ENCODE results near the gene RAB11FIP4. TPM values are rescaled to one million over a fixed set of nuclear protein-coding genes. Genes with fewer than 3 reads are reported as not detected.

The RAB11FIP4 gene
- total RNA-seq, 1 donor from 2014 or later: 0.07 TPM

DNA sequence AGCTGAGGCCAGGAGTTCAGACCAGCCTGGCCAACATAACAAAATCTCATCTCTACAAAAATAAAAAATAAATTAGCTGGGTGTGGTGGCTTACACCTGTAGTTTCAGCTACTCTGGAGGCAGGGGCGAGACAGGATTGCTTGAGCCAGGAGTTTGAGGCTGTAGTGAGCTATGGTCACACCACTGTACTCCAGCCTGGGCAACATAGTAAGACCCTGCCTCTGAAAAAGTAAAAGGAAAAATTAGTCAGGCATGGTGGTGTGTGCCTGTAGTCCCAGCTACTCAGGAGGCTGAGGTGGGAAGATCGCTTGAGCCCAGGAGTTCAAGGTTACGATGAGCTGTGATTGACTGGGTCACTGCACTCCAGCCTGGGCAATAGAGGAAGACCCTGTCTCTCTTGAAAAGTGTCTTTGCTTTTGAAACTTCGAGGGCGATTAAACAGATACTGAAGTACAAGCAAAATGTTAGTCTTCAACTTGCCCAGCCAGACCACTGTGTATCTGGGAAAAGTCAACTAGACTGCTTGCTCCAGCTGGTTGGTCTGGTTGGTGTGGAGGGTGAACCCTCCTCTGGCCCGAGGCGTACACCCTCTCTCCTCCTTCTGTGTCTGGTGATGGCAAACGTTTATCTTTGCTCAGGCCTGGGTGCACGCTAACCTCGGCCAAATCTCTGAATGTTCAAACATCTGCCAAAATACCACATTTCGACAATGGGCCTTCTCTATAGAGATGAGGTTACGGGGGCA, 174.9 kb downstream of the RAB11FIP4 start:
- DNase-seq (ENCODE audit: low read depth, low spot score): no peak

DNA sequence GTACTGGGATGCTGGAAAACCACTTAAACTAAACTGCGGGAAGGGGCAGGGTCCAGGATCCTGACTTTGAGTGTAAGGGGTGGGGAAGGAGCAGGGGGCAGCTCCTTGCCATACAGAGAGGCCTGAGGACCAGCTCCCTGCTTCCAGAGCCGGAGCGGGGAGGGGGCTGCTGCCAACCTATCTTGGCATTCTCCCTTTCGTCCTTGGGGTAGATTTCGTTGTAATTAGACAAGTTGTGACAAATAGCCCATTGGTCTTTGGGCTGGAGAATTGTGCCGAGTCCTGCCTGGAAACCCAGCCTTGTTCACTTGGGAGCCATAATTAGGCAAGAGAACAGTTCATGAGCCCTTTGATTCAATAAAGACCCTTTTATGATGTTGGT, 175.5 kb downstream of the RAB11FIP4 start:
- no peak for DNase-seq (ENCODE audit: low read depth, low spot score)

DNA sequence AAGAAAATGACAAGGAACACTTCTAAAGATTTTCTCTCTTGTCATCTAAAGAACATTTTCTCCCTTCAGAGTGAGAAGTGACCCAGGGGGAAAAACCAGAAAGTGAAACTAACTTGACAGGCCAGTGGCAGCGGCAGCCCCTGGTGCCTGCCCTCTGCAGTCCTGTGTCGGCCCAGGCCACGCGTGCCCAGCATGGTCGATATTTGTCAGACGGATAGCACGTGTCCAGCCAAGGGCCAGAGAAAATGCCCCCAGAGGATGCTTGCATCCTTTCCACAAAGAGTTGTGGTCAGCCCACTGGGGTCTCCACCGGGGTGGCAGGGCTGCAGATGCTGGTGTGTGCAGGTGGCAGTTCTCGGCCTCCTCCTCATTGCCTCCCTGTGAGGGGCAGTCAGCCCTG, 176.6 kb downstream of the RAB11FIP4 start:
- DNase-seq (ENCODE audit: low read depth, low spot score): no peak

DNA sequence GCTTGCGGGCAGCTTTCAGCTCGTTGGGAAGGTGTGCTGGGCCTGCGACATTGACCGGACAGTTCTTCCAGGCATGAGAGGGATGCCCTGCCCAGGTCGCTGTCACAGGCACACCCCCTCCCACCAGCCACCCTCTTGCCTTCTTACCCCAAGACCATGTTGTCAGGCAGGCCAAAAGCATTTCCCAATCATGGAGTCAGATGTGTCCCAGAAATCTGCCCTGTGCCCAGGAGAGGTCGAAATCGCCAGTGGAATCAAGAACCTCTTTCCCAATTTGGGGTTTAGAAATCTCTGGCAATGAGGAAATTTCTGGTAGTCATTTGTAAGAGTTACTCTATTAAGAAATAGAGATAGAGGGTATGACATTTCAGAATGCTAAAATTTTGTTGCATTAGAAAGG, 177.1 kb downstream of the RAB11FIP4 start:
- no peak for DNase-seq (ENCODE audit: low read depth, low spot score)

DNA sequence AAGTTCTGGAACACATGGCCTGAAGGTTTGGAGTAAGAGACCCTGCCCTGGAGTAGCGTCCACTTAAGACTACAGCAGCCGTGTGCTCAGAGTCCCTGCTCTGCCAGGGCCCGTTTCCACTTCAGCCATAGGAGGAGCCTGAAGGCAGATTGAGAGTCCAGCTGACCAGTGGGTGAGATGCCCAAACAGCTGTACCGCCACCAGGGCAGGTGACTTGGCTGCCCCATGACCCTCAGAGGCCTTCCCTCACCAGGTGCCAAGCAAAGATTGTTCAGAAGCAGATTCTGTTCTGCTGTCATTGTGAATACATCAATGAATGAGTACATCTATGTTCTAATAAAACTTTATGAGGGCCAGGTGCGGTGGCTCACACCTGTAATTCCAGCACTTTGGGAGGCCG, 178.8 kb downstream of the RAB11FIP4 start:
- DNase-seq (ENCODE audit: low read depth, low spot score): no peak

DNA sequence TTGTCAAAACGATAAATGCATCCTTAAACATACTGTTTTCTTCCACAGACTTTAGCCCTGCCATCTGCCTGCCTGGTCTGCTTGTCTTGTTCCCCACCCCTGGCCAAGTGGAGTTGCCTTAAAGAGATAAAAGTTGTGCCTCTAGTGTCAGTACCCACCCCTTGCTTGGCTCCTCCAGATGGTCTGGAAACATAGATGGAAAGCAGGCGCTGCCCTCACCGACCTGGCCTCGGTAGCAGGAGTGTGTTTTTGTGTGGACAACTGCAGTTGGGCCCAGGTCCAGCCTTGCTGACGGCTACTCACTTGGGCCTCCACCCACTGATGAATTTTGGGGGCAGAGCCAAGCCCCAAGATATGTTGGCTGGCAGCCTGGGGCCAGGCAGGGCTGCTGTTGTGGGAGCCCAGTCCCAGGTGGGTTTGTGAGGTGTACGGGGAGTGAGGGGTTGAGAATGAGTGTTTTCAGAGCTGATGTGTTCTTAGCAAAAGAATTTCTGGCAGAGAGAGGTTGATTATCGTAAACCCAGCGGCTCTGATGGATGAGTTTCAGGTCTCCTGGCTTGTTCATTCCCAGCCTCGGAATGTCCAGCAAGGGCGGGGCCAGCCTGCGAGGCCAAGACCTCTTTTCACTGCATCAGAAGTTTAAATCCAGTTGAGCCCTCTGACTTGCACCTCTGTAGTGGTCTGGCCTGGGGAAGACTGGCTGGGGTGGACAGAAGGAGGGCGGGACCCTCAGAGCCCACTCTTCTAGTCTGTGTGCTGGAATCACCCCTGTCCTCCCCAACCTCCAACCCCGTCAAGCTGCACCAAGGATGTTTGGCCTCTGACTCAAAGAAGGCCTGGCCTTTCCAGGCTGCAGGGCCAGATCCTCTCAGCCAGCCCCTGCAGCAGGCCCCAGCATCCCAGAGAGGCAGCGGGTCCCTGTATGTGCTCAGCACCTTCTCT, 179.7 kb downstream of the RAB11FIP4 start:
- DNase-seq (ENCODE audit: low read depth, low spot score): no peak

DNA sequence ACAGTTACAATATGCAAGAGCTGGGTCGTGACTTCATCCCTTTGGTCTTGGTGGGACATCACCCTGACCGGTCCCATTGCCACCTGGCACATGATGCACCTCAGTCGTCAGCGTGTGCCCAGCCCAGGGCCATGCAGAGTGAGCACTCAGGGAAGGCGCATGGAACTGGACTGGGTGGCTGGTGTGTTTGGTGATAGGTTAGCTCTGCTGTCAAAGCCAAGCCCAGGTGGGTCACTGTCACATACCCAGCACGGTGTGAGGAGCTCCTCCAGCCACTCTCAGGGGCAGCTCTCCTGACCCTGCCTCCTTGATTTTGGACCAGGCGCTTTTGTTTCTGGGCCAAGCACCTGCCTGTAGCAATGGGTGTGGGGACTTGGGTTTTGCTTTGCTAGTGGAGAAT, 180.9 kb downstream of the RAB11FIP4 start:
- no peak for DNase-seq (ENCODE audit: low read depth, low spot score)

DNA sequence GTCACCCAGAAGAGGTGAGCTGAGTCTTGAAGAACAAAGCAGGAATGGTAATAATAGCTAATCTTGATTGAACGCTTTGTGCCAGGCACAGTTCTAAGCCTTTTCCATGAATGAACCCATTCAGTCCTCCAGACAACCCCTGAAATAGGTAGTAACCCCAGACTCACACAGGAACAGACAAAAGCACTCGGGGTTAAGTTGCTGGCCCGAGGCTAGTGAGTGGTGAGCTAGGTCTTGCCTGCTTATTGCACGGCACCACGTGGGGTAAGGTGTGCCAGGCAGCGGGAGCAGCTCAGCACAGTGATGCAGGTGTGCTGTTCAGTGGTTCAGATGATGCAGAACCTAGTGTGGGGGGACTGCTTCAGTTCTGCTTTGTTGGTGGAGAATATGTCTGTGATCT, 181.6 kb downstream of the RAB11FIP4 start:
- no peak for DNase-seq (ENCODE audit: low read depth, low spot score)

DNA sequence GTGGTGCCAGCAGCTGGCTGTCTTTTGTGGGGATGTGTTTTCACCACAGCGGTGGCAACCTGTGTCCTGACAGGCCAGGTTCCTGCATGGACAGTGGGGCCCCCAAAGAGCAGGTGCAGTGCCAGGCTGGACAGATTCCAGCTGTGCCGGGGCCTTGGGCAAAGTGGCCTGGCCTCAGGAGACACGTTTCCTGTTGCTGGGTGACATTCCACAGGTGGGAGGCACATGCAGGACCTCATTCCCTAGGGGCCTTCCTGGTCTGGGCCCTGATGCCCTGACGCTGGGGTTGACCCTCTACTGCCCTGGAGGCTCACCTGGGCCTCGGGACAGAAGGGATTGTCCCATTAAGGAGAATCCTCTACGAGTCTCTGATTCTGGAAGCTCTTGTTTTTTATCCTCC, 182.4 kb downstream of the RAB11FIP4 start:
- DNase-seq (ENCODE audit: low read depth, low spot score): no peak

DNA sequence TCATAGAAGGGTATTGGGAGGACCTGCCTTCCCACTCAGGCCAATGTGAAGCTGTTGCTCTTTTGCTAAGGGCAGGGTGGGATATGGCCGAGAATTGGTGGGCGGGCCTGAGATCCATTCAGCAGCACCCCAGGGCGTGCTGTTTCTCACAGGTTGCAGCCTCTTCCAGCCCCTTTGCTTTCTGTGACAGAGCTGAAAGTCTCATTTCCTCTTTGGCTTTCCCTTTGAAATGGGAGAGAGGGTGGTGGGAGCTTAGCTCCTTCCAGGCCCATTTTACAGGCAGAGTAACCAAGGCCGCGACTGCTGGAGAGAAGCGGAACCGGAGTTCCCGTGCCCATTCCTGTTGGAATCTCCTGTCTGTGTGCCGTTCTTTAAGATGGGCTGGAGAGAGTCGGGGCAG, 183.0 kb downstream of the RAB11FIP4 start:
- DNase-seq (ENCODE audit: low read depth, low spot score): no peak

DNA sequence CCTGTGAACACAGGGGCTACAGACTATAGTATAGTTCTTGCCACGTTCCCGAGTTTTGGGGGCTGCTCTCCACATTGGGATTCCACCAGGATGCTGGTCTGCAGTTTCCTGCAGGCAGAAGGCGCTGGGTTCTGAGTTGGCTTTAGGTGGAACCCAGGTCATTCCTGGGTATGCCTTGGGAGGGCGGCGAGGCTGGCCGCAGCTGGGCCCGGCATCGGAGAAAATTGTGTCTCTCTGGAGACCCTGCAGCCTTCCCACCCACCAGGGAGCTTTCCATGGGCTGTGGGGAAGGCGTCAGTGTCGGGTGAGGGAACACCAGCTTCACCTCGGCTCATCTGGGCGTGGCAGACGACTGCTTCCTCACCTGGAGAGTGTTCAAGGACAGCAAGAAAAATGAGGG, 183.6 kb downstream of the RAB11FIP4 start:
- no peak for DNase-seq (ENCODE audit: low read depth, low spot score)

DNA sequence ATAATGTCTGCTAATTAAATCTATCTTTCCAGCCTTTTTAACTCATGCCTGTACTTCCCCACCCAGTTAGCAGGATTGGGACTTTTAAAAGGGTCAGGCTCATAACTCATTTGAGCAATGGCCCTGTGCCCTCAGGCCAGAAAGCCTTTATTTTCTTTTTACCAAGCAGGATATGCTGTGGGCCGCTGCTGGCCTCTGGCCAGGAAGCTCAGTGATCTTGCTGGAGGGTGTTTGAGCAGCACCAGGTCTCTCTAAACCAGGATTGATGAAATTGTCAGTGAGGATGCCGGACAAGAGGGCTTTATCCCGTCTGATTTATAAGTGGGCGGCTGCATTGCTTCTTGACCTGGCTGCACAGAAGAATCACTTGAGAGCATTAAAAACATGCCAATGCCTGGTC, 187.8 kb downstream of the RAB11FIP4 start:
- DNase-seq (ENCODE audit: low read depth, low spot score): no peak

DNA sequence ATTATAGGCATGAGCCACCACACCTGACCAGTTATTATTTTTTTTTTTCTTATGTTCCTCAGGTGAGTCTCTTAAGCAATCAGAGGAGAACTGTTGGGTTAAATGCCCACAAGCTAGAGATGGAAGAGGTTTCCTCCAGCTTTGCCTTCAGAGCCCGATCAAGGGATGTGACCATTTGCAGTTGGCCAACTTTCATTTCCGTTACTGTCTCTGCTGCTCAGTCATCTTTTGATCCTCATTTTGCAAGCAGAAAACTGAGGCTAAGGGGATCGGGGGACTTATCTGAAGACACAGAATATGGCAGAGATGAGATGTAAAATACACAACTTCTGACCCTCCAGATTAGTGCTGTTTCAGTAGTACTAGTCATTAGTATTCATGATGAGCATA, 188.8 kb downstream of the RAB11FIP4 start:
- DNase-seq (ENCODE audit: low read depth, low spot score): no peak

DNA sequence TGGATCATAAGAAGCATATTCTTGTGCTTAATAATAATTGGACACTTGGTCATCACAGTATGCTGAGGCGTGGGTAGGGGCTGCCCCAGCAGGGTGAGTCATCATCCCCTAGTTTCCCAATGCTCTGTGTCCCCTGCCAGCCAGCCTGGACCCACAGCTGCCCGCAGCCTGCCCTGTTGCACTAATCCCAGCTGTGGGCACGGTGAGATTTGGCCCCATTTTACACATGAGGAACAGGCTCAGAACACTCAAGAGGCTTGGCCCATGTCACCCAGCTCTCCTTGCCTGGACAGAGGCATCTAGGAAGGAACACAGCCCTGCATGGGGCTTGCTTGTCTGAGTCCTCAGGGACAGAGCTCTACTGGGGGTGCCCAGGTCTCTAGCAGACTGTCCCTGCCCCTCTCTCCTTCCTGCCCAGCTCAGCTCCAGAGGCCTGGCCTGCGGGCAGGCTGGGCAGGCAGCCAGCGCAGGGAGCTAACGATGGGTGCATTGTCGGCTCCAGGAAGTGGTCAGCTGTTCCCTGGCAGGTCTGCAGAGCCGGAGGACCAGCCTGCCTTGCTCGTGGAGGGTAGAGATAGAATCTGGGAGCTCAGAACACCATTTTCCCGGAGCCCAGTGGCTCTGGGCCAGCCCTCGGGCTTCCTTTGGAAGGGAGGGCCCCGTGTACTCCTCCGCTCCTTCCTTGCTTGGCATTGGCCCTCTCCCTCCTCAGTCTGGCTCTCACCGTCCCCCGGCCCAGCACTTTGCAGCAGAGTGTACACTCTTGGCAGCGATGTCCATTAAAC, 189.4 kb downstream of the RAB11FIP4 start:
- DNase-seq (ENCODE audit: low read depth, low spot score): no peak

DNA sequence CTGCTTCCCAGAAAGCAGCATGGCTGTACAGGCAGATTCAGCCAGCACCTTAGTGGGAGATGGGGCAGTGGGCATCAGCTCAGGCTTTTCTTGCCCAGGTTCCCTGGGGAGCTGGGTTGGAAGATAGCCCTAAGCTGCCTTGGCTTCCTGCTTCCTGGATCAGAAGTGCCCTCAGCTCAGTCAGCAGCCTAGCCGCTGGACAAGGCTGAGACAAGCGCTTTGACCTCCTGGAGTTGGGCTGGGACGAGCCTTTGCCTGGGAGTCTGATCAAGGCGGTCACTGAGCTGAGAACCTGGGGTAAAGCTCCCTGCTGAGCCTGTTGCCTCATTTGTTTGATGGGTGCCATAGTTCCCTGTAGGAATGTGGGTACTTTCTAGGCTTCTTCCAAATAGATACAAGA, 190.0 kb downstream of the RAB11FIP4 start:
- no peak for DNase-seq (ENCODE audit: low read depth, low spot score)

DNA sequence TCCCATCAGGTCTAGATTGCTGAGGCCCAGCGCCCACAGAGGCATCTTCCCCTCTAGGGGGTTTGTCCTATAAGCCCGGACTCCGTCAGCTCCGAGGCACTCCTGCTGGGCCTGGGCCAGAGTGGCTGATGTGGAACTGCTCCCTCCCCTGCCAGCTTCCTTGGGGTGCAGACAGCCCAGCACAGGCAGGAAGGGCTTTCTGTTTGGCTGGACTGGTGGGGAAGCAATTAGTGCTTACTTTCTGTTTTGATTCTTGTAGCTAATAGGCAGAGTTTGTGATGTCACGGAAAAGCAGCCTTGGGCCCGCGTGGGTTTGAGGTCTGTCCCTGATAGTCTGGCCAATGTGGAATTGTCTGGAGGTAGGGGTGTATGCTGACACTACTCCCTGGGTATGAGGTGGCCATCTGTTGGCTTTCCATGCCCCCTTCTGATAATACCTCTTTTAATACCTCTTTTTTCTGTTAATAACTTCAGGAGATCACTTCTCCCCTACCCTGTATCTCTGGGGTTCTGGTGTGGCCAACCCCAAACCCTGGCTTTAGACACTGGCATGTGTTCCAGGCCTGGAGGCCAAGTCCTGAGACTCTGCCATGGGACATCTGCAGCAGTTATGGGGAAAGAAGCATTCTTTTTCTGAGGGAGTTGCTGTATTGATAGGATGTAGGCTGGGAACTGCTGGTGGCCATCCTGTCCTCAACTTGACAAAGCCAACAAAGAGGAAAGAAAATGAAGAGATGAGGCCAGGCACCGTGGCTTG, 190.9 kb downstream of the RAB11FIP4 start:
- no peak for DNase-seq (ENCODE audit: low read depth, low spot score)

DNA sequence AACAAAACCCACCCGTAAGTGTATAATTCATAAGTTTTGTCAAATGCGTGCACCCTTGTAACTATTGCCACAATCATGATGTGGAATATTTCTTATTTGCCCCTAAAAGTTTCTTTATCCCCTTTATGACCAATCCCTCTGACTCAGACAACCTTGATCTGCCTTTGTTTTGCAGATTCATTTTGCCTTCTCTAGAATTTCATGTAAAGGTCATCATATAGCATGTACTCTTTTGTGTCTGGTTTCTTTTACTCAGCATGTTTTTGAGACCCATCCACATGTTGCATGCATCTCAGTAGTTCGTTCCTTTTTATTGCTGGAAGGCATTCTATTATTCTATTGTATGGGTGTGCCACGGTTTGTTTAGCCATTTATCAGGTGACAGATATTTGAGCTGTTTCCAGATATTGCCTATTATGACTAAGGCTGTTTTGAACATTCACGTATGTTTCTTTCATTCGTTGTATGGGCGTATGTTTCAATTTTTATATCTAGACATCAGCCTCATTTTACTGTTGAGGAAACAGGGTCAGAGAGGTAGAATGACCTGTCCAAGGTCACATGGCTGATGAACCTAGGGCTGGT, 192.4 kb downstream of the RAB11FIP4 start:
- no peak for DNase-seq (ENCODE audit: low read depth, low spot score)

DNA sequence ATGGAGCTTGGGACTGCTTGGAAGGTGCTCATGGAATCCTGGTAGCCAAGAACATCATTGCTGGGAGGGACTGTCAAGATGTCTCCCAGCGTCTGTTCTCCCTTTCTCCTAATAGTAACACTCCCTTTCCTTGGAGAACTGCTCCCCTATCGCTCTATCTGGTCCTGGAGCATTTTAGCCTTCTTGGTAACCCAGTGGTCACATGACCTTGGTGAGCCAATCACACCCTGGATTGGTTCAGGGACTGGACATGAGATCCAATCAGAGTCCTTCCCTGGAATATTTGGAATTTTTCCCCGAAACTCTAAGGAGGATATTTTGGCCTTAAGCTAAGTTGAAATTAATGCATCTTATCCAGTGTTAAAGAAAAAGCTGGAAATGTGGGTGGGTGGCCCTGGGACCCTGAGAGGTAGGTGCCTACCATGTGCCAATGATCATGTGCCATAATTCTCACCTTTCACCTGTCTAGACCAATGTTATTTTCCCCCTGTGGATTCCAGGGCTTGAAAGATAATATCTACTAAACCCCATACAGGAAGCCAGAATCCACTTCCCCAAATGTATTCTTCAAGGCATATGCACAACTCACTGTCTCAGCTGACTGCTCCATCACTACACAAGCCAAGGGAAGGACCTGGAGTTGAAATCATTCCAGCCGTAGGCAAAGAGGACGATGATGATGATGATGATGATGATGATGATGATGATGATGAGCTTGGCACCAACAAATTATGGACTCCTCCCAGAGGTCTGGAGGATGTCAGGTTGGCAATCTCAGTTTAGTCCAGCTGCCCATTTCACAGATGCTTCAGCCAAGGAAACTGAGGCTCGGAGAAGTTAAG, 193.2 kb downstream of the RAB11FIP4 start:
- DNase-seq (ENCODE audit: low read depth, low spot score): no peak

DNA sequence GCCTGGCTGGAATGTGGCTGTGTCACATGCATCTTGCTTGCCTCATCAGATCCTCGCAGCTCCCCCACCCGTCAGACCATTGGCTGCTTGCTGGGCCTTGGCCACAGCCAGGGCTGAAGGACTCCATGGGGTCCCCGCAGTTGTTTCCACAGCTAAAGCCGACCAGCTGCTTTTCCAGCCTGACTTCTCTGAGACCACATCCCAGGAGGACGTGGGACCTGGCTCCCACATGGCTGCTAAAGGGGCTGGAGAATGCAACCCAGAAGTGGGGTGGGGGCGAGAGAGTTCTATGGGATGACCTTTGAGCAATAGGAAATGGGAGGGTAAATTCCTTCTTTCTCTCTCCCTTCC, 193.8 kb downstream of the RAB11FIP4 start:
- DNase-seq (ENCODE audit: low read depth, low spot score): no peak

DNA sequence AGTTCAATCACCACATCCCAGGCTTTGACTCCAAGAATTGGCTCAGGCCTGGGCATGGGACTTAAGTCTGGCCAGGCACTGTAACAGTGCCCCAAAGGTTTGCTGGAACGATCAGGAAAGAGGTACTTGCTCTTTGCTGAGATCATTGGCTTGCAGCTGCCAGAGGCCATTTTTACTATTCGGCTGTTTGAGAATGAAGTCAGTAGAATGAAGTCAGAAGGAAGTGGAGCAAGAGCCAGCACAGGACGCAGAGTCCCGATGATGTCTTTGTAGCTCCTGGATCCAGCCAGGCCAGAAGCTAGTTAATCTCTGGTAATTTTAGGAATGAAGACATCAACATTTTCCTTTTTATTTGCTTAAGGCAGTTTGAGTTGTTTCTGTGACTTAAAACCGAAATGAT, 195.5 kb downstream of the RAB11FIP4 start:
- DNase-seq (ENCODE audit: low read depth, low spot score): no peak
